ENCODE measurements around the gene OR52A5. TPM values are rescaled to one million over a fixed set of nuclear protein-coding genes. Genes with fewer than 3 reads are reported as not detected.
"Not testable (repeated sequence)": the region's sequence is repeated elsewhere in the genome, so short reads cannot be mapped to it uniquely, and the experiment has no call there.

The OR52A5 gene
- polyA plus RNA-seq, 1 of the 3 experiments (the other 2 are of a cell fraction): not detected

GRCh38 chr11:5151713-5152153 is 13.6 kb upstream of the OR52A5 start:
- no peak overlapping the region for H3K27ac ChIP-seq (ENCODE audit: low read depth in 2 of 2, low read length in 1 of 2)
- H2AFZ ChIP-seq (ENCODE audit: low read depth): no peak overlapping the region
- H3K9me2 ChIP-seq: no peaks in the 10 kb centered on the region
- H3K36me3 ChIP-seq (replicated peaks in 1 of 2; ENCODE audit: control insufficient read depth in 1 of 2, insufficient read depth in 2 of 2, low read length in 1 of 2): no peaks in the 10 kb centered on the region
- no peaks in the 10 kb centered on the region for H4K20me1 ChIP-seq (ENCODE audit: insufficient read depth)
- H3K9me3 ChIP-seq: no peaks in the 10 kb centered on the region
- no peak overlapping the region for H3K9ac ChIP-seq
- no peak for DNase-seq
- WGBS (ENCODE audit: low lambda C conversion rate): 7% methylated on average over 3 of the region's 3 CpGs
- no peak for TF ChIP-seq RCOR1 (IDR thresholded peaks at IDR 0.05; ENCODE audit: low read length)
- TF ChIP-seq, protein P1, sequence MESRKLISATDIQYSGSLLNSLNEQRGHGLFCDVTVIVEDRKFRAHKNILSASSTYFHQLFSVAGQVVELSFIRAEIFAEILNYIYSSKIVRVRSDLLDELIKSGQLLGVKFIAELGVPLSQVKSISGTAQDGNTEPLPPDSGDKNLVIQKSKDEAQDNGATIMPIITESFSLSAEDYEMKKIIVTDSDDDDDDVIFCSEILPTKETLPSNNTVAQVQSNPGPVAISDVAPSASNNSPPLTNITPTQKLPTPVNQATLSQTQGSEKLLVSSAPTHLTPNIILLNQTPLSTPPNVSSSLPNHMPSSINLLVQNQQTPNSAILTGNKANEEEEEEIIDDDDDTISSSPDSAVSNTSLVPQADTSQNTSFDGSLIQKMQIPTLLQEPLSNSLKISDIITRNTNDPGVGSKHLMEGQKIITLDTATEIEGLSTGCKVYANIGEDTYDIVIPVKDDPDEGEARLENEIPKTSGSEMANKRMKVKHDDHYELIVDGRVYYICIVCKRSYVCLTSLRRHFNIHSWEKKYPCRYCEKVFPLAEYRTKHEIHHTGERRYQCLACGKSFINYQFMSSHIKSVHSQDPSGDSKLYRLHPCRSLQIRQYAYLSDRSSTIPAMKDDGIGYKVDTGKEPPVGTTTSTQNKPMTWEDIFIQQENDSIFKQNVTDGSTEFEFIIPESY (IDR thresholded peaks at IDR 0.05; ENCODE audit: borderline replicate concordance, low read depth): no peak
- H3F3A ChIP-seq (replicated peaks; ENCODE audit: insufficient read depth): no peaks in the 10 kb centered on the region
- ChIA-PET POLR2A (no interaction called here), CTCF (no interaction called here)
- no peaks in the 10 kb centered on the region for H3K4me1 ChIP-seq (ENCODE audit: control insufficient read depth in 1 of 2, insufficient read depth in 2 of 2, low read depth in 1 of 2, low read length in 1 of 2)
- no peaks in the 10 kb centered on the region for H3K79me2 ChIP-seq (ENCODE audit: insufficient read depth)
- H3K27me3 ChIP-seq (ENCODE audit: insufficient read depth): no peaks in the 10 kb centered on the region; the same call in 1 of the 2 replicates
- no peak overlapping the region for H3K4me3 ChIP-seq (ENCODE audit: low read depth in 2 of 2, low read length in 1 of 2)
- no peak overlapping the region for H3K4me2 ChIP-seq

DNA sequence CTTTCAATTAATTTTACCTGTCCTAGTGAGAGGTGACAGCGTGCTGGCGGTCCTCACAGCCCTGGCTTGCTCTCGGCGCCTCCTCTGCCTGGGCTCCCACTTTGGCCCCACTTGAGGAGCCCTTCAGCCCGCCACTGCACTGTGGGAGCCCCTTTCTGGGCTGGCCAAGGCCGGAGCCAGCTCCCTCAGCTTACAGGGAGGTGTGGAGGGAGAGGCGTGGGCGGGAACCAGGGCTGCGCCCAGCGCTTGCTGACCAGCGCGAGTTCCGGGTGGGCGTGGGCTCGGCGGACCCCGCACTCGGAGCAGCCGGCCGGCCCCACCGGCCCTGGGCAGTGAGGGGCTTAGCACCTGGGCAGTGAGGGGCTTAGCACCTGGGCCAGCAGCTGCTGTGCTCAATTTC is 6.0 kb upstream of the OR52A5 start:
- H3K79me2 ChIP-seq (ENCODE audit: insufficient read depth); H3F3A ChIP-seq (replicated peaks; ENCODE audit: insufficient read depth); H3K9me3 ChIP-seq; H3K27ac ChIP-seq (ENCODE audit: low read depth in 2 of 2, low read length in 1 of 2); H3K27me3 ChIP-seq (ENCODE audit: insufficient read depth); H3K4me3 ChIP-seq (ENCODE audit: low read depth in 2 of 2, low read length in 1 of 2); H3K4me2 ChIP-seq; H4K20me1 ChIP-seq (ENCODE audit: insufficient read depth); H3K4me1 ChIP-seq (ENCODE audit: control insufficient read depth in 1 of 2, insufficient read depth in 2 of 2, low read depth in 1 of 2, low read length in 1 of 2); H3K9me2 ChIP-seq; H3K9ac ChIP-seq; H2AFZ ChIP-seq (ENCODE audit: low read depth); DNase-seq; H3K36me3 ChIP-seq (replicated peaks in 1 of 2; ENCODE audit: control insufficient read depth in 1 of 2, insufficient read depth in 2 of 2, low read length in 1 of 2); POLR2A ChIA-PET: not testable (repeated sequence)
- CTCF ChIA-PET: interaction anchor here (1.1 kb wide), 1 partner anchor 19 kb away, joined by 3 read pairs; no protein-coding TSS in a partner anchor
- 3% methylated on average over 5 of the region's 21 CpGs for WGBS (ENCODE audit: low lambda C conversion rate)

- Histone ChIP-seq H3K9me3 (no peaks in the 10 kb centered on the region), H3K36me3 (replicated peaks in 1 of 2; ENCODE audit: control insufficient read depth in 1 of 2, insufficient read depth in 2 of 2, low read length in 1 of 2) (no peaks in the 10 kb centered on the region), H3K4me2 (no peak overlapping the region), H3K9ac (no peak overlapping the region), H3K4me1 (ENCODE audit: control insufficient read depth in 1 of 2, insufficient read depth in 2 of 2, low read depth in 1 of 2, low read length in 1 of 2) (no peaks in the 10 kb centered on the region), H3K27me3 (ENCODE audit: insufficient read depth) (peaks cover 2% of the 10 kb centered on the region; the same call in 1 of the 2 replicates), H3F3A (replicated peaks; ENCODE audit: insufficient read depth) (no peaks in the 10 kb centered on the region), H4K20me1 (ENCODE audit: insufficient read depth) (no peaks in the 10 kb centered on the region), H3K4me3 (ENCODE audit: low read depth in 2 of 2, low read length in 1 of 2) (no peak overlapping the region), H3K27ac (ENCODE audit: low read depth in 2 of 2, low read length in 1 of 2) (no peak overlapping the region), H3K79me2 (ENCODE audit: insufficient read depth) (no peaks in the 10 kb centered on the region), H2AFZ (ENCODE audit: low read depth) (no peak overlapping the region), H3K9me2 (no peaks in the 10 kb centered on the region)
- ChIA-PET POLR2A (no interaction called here), CTCF (no interaction called here)
- 9% methylated on average over 1 of the region's 1 CpG for WGBS (ENCODE audit: low lambda C conversion rate)
- no peak for DNase-seq
- TF ChIP-seq MAX (IDR thresholded peaks at IDR 0.05; ENCODE audit: low read depth) (no peak), FOSL2 (IDR thresholded peaks at IDR 0.05; ENCODE audit: borderline replicate concordance, low read depth) (no peak), SMC3 (IDR thresholded peaks at IDR 0.05; ENCODE audit: low read depth, low read length) (no peak), SIN3A (IDR thresholded peaks at IDR 0.05; ENCODE audit: borderline replicate concordance, low read depth, low read length) (no peak), RAD21 (IDR thresholded peaks at IDR 0.05; ENCODE audit: low read length) (no peak), YY1 (IDR thresholded peaks at IDR 0.05; ENCODE audit: low read depth) (no peak), CTCF (IDR thresholded peaks at IDR 0.05) (no peak), PBX3 (IDR thresholded peaks at IDR 0.05) (no peak)
- TF ChIP-seq, protein P2, sequence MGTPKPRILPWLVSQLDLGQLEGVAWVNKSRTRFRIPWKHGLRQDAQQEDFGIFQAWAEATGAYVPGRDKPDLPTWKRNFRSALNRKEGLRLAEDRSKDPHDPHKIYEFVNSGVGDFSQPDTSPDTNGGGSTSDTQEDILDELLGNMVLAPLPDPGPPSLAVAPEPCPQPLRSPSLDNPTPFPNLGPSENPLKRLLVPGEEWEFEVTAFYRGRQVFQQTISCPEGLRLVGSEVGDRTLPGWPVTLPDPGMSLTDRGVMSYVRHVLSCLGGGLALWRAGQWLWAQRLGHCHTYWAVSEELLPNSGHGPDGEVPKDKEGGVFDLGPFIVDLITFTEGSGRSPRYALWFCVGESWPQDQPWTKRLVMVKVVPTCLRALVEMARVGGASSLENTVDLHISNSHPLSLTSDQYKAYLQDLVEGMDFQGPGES (IDR thresholded peaks at IDR 0.05; ENCODE audit: low read depth, low read length): no peak
- TF ChIP-seq, protein P3, sequence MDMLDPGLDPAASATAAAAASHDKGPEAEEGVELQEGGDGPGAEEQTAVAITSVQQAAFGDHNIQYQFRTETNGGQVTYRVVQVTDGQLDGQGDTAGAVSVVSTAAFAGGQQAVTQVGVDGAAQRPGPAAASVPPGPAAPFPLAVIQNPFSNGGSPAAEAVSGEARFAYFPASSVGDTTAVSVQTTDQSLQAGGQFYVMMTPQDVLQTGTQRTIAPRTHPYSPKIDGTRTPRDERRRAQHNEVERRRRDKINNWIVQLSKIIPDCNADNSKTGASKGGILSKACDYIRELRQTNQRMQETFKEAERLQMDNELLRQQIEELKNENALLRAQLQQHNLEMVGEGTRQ (IDR thresholded peaks at IDR 0.05; ENCODE audit: borderline replicate concordance, low read depth, low read length): no peak
Observed at GRCh38 chr11:5137014-5137413, 1.1 kb downstream of the OR52A5 start.

Measured in SK-N-SH (cell line).